ENCODE measurements around the gene DHRS12. TPM values are rescaled to one million over a fixed set of nuclear protein-coding genes. Genes with fewer than 3 reads are reported as not detected.

The DHRS12 gene
- total RNA-seq, 1 experiment from 2014 or later, result 14.1 TPM

DNA sequence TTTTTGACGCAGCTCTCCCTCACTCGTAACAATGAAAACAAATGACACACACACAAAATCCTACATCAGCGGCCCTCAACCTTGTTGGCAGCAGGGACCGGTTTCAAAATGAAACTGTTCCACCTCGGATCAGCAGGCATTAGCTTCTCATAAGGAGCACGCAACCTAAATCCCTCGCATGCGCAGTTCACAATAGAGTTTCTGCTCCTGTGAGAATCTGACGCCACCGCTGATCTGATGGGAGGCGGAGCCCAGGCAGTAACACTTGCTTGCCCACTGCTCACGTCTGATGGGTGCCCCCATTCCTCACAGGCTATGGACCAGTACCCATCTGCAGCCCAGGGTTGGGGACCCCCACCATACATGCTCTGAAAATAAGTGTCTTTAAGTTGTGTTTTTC is 43.4 kb downstream of the DHRS12 start:
- H3K4me1 Mint-ChIP-seq (ENCODE audit: low read depth, unreplicated experiment), result peaks cover 7% of the 10 kb centered on the region
- no peak for TF ChIP-seq CTCF (IDR thresholded peaks at IDR 0.05; ENCODE audit: insufficient read depth in 1 of 2, low read depth in 1 of 2, low read length in 1 of 2, severe bottlenecking in 1 of 2, unreplicated experiment in 1 of 2)
- ChIA-PET CTCF (no interaction called here), POLR2A (no interaction called here)
- H3K9me3 ChIP-seq, result no peaks in the 10 kb centered on the region
- no peak overlapping the region for H3K4me3 ChIP-seq (ENCODE audit: low read depth, low read length)
- DNase-seq, result no peak
- no TSS peak for BruUV-seq (replicated peaks)
- peaks cover 5% of the 10 kb centered on the region for H3K4me1 ChIP-seq
- H3K27me3 Mint-ChIP-seq (ENCODE audit: insufficient read depth, unreplicated experiment), result no peaks in the 10 kb centered on the region
- H3K4me3 Mint-ChIP-seq (ENCODE audit: unreplicated experiment), result no peak overlapping the region
- no peaks in the 10 kb centered on the region for H3K27me3 ChIP-seq (replicated peaks; ENCODE audit: control insufficient read depth, insufficient read depth, low read length)
- H3K36me3 Mint-ChIP-seq (ENCODE audit: insufficient read depth, unreplicated experiment), result peaks cover 6% of the 10 kb centered on the region
- H3K27ac Mint-ChIP-seq (ENCODE audit: unreplicated experiment), result no peak overlapping the region
- intact Hi-C loops (cut with micrococcal nuclease; ENCODE audit: unreplicated experiment), result no loop called here
- H3K36me3 ChIP-seq (ENCODE audit: control insufficient read depth, insufficient read depth, low read length), result no peaks in the 10 kb centered on the region
- no peaks in the 10 kb centered on the region for H3K9me3 Mint-ChIP-seq (ENCODE audit: unreplicated experiment)

- ChIA-PET CTCF (interaction anchor here (0.7 kb wide), 1 partner anchor 39 kb away, joined by 3 read pairs; no protein-coding TSS in a partner anchor), POLR2A (no interaction called here)
- peaks cover 3% of the 10 kb centered on the region for H3K4me1 ChIP-seq
- no TSS peak for BruUV-seq (replicated peaks)
- no peak for DNase-seq
- Mint-ChIP-seq H3K27me3 (ENCODE audit: insufficient read depth, unreplicated experiment) (no peaks in the 10 kb centered on the region), H3K4me1 (ENCODE audit: low read depth, unreplicated experiment) (peaks cover 4% of the 10 kb centered on the region), H3K27ac (ENCODE audit: unreplicated experiment) (no peak overlapping the region), H3K36me3 (ENCODE audit: insufficient read depth, unreplicated experiment) (peaks cover 6% of the 10 kb centered on the region), H3K4me3 (ENCODE audit: unreplicated experiment) (no peak overlapping the region), H3K9me3 (ENCODE audit: unreplicated experiment) (no peaks in the 10 kb centered on the region)
- H3K4me3 ChIP-seq (ENCODE audit: low read depth, low read length), result no peak overlapping the region
- no peaks in the 10 kb centered on the region for H3K27me3 ChIP-seq (replicated peaks; ENCODE audit: control insufficient read depth, insufficient read depth, low read length)
- intact Hi-C loops (cut with micrococcal nuclease; ENCODE audit: unreplicated experiment), result no loop called here
- no peaks in the 10 kb centered on the region for H3K9me3 ChIP-seq
- no peaks in the 10 kb centered on the region for H3K36me3 ChIP-seq (ENCODE audit: control insufficient read depth, insufficient read depth, low read length)
- TF ChIP-seq CTCF (IDR thresholded peaks at IDR 0.05; ENCODE audit: insufficient read depth in 1 of 2, low read depth in 1 of 2, low read length in 1 of 2, severe bottlenecking in 1 of 2, unreplicated experiment in 1 of 2), result no peak
Measured at GRCh38 chr13:51759240-51759639, 44.7 kb downstream of the DHRS12 start.

DNA sequence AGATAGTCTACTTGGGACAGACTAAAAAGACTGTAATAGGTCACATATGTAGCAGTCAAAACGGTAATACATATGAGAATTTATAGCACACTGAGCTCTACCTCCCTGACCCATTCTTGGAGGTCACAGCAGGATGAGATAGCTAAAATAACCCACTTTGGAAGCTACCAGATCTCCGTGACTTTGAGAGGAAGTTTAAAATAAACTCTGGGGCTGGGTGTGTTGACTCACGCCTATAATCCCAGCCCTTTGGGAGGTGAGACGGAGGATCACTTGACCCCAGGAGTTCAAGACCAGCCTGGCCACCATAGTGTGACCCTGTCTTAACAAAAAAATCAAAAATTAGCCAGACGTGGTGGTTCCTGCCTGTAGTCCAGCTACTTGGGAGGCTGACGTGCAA is 45.3 kb downstream of the DHRS12 start:
- Histone ChIP-seq H3K4me3 (ENCODE audit: low read depth, low read length) (no peak overlapping the region), H3K36me3 (ENCODE audit: control insufficient read depth, insufficient read depth, low read length) (no peaks in the 10 kb centered on the region), H3K27me3 (replicated peaks; ENCODE audit: control insufficient read depth, insufficient read depth, low read length) (no peaks in the 10 kb centered on the region), H3K4me1 (no peaks in the 10 kb centered on the region), H3K9me3 (no peaks in the 10 kb centered on the region)
- H3K4me1 Mint-ChIP-seq (ENCODE audit: low read depth, unreplicated experiment), result no peaks in the 10 kb centered on the region
- no TSS peak for BruUV-seq (replicated peaks)
- no peak overlapping the region for H3K27ac Mint-ChIP-seq (ENCODE audit: unreplicated experiment)
- DNase-seq, result no peak
- intact Hi-C loops (cut with micrococcal nuclease; ENCODE audit: unreplicated experiment), result no loop called here
- no peaks in the 10 kb centered on the region for H3K9me3 Mint-ChIP-seq (ENCODE audit: unreplicated experiment)
- POLR2A ChIA-PET, result no interaction called here
- TF ChIP-seq CTCF (IDR thresholded peaks at IDR 0.05; ENCODE audit: insufficient read depth in 1 of 2, low read depth in 1 of 2, low read length in 1 of 2, severe bottlenecking in 1 of 2, unreplicated experiment in 1 of 2), result no peak
- CTCF ChIA-PET, result interaction anchor here (0.7 kb wide), 1 partner anchor 82 kb away, joined by 3 read pairs; no protein-coding TSS in a partner anchor
- H3K4me3 Mint-ChIP-seq (ENCODE audit: unreplicated experiment), result no peak overlapping the region
- no peaks in the 10 kb centered on the region for H3K27me3 Mint-ChIP-seq (ENCODE audit: insufficient read depth, unreplicated experiment)
- H3K36me3 Mint-ChIP-seq (ENCODE audit: insufficient read depth, unreplicated experiment), result peaks cover 6% of the 10 kb centered on the region

Data from Caco-2 (cell line).